GM13977 (cell line): Measurements from ENCODE around the gene ABLIM3.

ENCODE experiments used
- DNase-seq: peaks from one replicate; pipeline ENCODE4 v3.0.0; 2012; ENCODE audit warnings: low spot score
- in situ Hi-C: fragments of 300-500 bp; cut with MboI; formaldehyde crosslinking; loops from one replicate; pipeline ENCODE4 v1.12.0; 2022; ENCODE audit warnings: low sequenced_read_pairs, low pct_unique_long_range_greater_than_20kb, mixed read lengths, inconsistent platforms; ENCODE audit not compliant: unreplicated experiment
- TF ChIP-seq, protein P1 (sequence below): IDR thresholded peaks from 2 replicates; pipeline ENCODE4 v1.5.1; 2012; ENCODE audit warnings: mild to moderate bottlenecking, control low read depth; ENCODE audit not compliant: insufficient read depth; ENCODE audit errors: extremely low read depth, missing control alignments

Gene ABLIM3

DNA sequence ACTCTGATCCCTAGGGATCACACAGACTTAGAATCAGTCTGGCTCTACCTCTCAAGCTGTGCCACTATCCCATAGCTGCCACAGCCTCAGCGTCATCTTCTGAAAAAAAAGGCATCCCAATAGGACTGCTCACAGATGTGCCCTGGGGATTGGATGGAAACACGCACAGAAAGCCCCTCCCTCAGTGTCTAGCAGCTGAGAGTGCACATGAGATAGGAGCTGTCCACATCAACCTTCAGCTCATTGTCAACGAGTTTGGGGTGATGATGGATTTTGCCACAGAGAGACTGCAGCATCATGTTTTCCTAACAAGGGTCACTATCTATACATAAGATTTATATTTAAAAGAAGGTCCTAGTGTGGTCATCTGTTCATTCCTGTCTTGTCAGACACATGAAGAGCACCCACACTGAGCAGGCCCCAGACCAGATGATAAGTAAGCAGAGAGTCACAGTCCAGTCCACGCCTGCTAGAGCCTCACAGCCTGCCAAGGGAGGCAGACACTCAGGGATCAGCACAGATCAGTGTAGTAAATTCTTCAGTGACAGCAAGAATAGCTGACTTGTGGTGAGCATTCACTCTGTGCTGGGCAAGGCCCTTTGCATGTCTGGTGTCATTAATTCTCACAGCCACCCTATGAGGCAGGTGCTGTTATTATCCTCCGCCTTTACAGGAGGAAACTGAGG, 156.2 kb downstream of the ABLIM3 start:
- in situ Hi-C loops = no loop called here
- DNase-seq = no peak
- TF ChIP-seq, protein P1, sequence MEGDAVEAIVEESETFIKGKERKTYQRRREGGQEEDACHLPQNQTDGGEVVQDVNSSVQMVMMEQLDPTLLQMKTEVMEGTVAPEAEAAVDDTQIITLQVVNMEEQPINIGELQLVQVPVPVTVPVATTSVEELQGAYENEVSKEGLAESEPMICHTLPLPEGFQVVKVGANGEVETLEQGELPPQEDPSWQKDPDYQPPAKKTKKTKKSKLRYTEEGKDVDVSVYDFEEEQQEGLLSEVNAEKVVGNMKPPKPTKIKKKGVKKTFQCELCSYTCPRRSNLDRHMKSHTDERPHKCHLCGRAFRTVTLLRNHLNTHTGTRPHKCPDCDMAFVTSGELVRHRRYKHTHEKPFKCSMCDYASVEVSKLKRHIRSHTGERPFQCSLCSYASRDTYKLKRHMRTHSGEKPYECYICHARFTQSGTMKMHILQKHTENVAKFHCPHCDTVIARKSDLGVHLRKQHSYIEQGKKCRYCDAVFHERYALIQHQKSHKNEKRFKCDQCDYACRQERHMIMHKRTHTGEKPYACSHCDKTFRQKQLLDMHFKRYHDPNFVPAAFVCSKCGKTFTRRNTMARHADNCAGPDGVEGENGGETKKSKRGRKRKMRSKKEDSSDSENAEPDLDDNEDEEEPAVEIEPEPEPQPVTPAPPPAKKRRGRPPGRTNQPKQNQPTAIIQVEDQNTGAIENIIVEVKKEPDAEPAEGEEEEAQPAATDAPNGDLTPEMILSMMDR = no peak

DNA sequence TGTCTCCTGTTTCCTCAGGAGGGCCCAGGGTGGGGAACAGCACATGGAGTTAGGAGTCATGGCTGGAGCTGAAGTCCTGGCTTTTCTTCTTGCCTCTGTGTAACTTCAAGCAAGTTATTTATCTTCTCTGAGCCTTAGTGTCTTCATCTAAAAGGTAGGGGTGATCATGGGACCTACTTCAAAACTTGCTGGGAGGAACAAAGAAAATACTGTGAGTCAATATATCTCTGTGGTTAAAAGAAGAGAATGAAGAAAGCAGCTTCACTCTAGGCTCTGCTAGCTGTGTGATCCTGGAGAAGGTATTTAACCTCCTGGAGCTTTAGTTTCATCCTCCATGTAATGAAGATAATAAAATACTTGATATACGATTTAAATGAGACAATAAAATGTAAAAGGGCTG, 156.9 kb downstream of the ABLIM3 start:
- DNase-seq = no peak
- in situ Hi-C loops = no loop called here
- TF ChIP-seq, protein P1 = no peak

DNA sequence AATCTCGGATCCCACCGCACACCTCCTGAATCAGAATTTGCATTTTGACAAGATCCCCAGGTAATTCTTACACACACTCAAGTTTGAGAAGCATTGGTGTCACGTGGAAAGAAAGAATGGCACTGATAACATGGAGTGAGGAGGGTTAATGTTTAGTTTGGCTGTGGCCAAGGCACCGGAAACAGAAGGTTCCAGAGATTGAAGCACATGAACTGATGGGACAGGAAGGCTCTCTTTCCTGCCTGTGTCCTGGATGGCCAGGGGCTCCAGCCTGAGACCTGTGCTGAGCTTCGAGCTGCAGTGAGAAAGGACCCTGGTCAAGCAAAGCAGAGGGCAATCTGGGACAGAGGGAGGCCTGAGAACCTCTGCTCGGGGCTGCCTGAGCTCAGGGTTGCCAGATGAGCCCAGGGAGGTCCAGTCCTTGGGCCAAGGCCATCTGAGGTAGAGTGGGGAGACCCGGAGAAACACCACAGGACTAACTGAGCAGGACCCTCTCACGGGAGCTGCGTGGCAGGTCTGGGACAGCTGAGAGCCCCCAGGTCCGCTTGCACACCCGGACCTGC, 157.6 kb downstream of the ABLIM3 start:
- in situ Hi-C loops = no loop called here
- DNase-seq = no peak
- TF ChIP-seq, protein P1 = no peak

DNA sequence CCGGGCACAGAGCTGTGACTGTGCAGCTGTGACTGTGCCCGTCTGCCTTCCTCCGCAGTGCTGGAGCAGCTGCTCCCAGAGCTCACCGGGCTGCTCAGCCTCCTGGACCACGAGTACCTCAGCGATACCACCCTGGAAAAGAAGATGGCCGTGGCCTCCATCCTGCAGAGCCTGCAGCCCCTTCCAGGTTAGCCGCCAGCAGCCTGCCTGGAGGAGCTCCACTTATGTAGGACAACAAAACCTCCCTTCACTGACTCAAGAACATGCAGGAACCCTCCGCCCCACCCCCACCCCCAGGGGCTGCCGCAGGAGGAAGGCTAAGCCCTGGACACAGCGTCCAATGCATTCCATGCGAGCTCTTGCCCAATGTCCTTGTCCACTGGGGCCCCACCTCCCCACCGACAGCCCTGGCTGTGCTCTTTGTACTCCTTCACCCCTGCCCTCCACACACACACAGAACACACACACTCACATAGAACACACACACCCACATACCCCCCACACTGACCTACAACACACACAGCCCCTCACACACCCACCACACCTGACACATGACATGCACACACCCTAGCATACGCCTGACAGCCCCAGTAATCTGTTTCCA, 158.3 kb downstream of the ABLIM3 start:
- TF ChIP-seq, protein P1 = no peak
- no peak for DNase-seq
- in situ Hi-C loops = no loop called here

DNA sequence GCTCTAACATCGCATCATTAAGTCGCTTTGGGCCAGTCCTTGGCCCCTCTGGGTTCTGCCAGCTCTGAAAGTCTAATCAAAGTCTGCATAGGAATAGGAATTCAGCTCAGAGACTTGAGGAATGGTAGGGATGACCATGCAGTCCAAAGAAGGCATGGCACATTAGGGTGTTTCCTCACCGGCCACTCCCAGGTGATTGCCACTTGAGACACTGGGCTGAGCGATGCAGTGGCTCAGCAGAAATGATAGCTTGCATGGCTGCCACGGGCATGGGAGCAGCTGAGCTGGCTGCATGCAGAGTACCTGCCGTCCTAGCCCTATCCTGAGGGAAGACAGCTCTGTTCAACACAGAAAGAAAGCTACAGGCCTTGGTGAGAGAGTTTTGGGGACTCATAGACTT, 159.1 kb downstream of the ABLIM3 start:
- no peak for DNase-seq
- TF ChIP-seq, protein P1 = no peak
- in situ Hi-C loops = no loop called here

DNA sequence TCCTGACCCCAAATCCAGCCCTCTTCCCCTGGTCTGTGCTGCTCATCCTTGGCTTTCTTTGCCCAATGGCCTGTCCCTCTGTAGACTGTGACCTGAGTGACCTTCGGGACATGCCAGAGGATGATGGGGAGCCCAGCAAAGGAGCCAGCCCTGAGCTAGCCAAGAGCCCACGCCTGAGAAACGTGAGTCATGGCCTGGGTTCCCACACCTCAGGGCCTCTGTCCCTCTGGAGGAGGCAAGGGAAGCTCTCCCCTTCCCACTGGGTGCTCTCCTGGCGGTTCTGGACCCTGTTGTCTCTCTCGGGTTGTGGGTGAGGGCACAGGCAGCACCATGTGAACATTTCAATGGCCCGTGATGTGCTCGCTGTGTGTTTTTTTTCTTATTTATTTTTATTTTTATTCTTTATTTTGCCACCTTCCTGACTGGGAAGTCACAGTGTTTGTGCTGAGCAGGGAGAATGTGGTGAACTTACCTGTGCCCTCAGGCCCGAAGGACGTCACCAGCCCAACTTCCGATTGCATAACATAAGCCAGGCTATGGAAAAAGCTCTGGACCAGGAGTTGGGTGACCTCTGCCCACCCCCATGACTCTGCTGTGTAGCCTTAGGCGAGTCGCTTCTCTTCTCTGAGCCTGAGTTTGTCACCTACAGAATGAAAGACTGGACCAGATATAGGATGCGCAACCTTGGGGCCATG, 159.9 kb downstream of the ABLIM3 start:
- DNase-seq = no peak
- TF ChIP-seq, protein P1 = no peak
- in situ Hi-C loops = no loop called here
